Right lung (tissue), 5 donors: ENCODE data around the gene LRRC70. TPM values are rescaled to one million over a fixed set of nuclear protein-coding genes. Genes with fewer than 3 reads are reported as not detected.

Experiments used
- DNase-seq, 2 donors: peaks; one replicate each; pipeline ENCODE4 v3.0.0-alpha.2; 2013
- polyA plus RNA-seq, 5 donors: library from polyadenylated mRNA; unstranded; fragments of 120-200 nt; gene quantifications; one replicate each; pipeline versions ENCODE4 v1.2.1 to v1.2.3, GENCODE V29; 2013; ENCODE audit warnings: inconsistent platforms in 1 of 5, low replicate concordance in 1 of 5; ENCODE audit not compliant: insufficient read length in 5 of 5, insufficient read depth in 1 of 5

LRRC70 gene
- polyA plus RNA-seq, 5 donors, result 6.2 to 11.8 (median 8.2) TPM

GRCh38 chr5:62572918-62573514 lies 5.6 kb upstream of the LRRC70 start:
- no peak for DNase-seq

- no peak for DNase-seq
Observed at GRCh38 chr5:62574599-62574998, 4.0 kb upstream of the LRRC70 start.

GRCh38 chr5:62575066-62575465 lies 3.6 kb upstream of the LRRC70 start:
- DNase-seq, result no peak

GRCh38 chr5:62575489-62575888 lies 3.1 kb upstream of the LRRC70 start:
- DNase-seq, result no peak

GRCh38 chr5:62576570-62577170 lies 1.9 kb upstream of the LRRC70 start:
- no peak for DNase-seq

GRCh38 chr5:62577488-62577887 lies 1.1 kb upstream of the LRRC70 start:
- no peak for DNase-seq

- no peak for DNase-seq
Observed at GRCh38 chr5:62579761-62580160, 1.1 kb downstream of the LRRC70 start.

- no peak for DNase-seq
Observed at GRCh38 chr5:62581836-62582597, 3.4 kb downstream of the LRRC70 start.

- DNase-seq, result no peak
Observed at GRCh38 chr5:62584391-62584790, 5.8 kb downstream of the LRRC70 start.

- no peak for DNase-seq
Observed at GRCh38 chr5:62585306-62585705, 6.7 kb downstream of the LRRC70 start.

- no peak for DNase-seq
Observed at GRCh38 chr5:62585751-62586150, 7.1 kb downstream of the LRRC70 start.

GRCh38 chr5:62587737-62588136 lies 9.1 kb downstream of the LRRC70 start:
- no peak for DNase-seq

GRCh38 chr5:62588668-62589067 lies 10.0 kb downstream of the LRRC70 start:
- no peak for DNase-seq

GRCh38 chr5:62589504-62589903 lies 10.9 kb downstream of the LRRC70 start:
- DNase-seq, result no peak

- DNase-seq, result no peak
Observed at GRCh38 chr5:62590387-62590786, 11.8 kb downstream of the LRRC70 start.

GRCh38 chr5:62592558-62592957 lies 13.9 kb downstream of the LRRC70 start:
- DNase-seq, result no peak

- DNase-seq, result no peak
Observed at GRCh38 chr5:62593331-62593730, 14.7 kb downstream of the LRRC70 start.

GRCh38 chr5:62594364-62594984 lies 15.9 kb downstream of the LRRC70 start:
- DNase-seq, result no peak

GRCh38 chr5:62596096-62596495 lies 17.5 kb downstream of the LRRC70 start:
- no peak for DNase-seq

GRCh38 chr5:62596691-62597090 lies 18.1 kb downstream of the LRRC70 start:
- no peak for DNase-seq

GRCh38 chr5:62597314-62597713 lies 18.7 kb downstream of the LRRC70 start:
- no peak for DNase-seq

- no peak for DNase-seq
Observed at GRCh38 chr5:62600560-62601252, 22.1 kb downstream of the LRRC70 start.
